HEK293 (cell line): ENCODE results near the gene NID1.

Experiments
- CTCF ChIA-PET: fragments of 350-600 bp; formaldehyde crosslinking; extraction: SDS; loops from one replicate; lab custom pipeline; 2021; ENCODE audit warnings: antibody characterized with exemption; lab: Yijun Ruan, JAX
- POLR2A ChIA-PET: fragments of 300-600 bp; formaldehyde crosslinking; extraction: SDS; loops from one replicate; lab custom pipeline; 2020; ENCODE audit warnings: antibody characterized with exemption, inconsistent platforms; lab: Yijun Ruan, JAX
- H3K27ac ChIP-seq: fragments of 200-500 bp; sonication (Bioruptor generic); 2 replicates; pipeline ENCODE4 v1.5.1; 2014; ENCODE audit warnings: low read depth, low read length, control low read depth, inconsistent platforms; ENCODE audit errors: extremely low read depth
- H3K36me3 ChIP-seq, 2 experiments: fragments of 200-500 bp in 1 of 2; sonication (Bioruptor generic) in 1 of 2; 1 replicate in 1 of 2; 2 replicates in 1 of 2; pipeline ENCODE4 v1.5.1; 2014 to 2017; ENCODE audit warnings: inconsistent platforms in 2 of 2, low read length in 2 of 2; ENCODE audit not compliant: control insufficient read depth in 2 of 2, insufficient read depth in 1 of 2
- H3K4me1 ChIP-seq: fragments of 200-500 bp; sonication (Bioruptor generic); 2 replicates; pipeline ENCODE4 v1.5.1; 2014; ENCODE audit warnings: mild to moderate bottlenecking, low read length, inconsistent platforms; ENCODE audit not compliant: control insufficient read depth, insufficient read depth
- H3K4me3 ChIP-seq: 2 replicates; pipeline ENCODE4 v1.5.1; 2011; ENCODE audit warnings: low read depth, mild to moderate bottlenecking, control low read depth, low read length, moderate library complexity
- H3K9me3 ChIP-seq: fragments of 200-500 bp; sonication (Bioruptor generic); 2 replicates; pipeline ENCODE4 v1.5.1; 2014; ENCODE audit warnings: low read depth, low read length, inconsistent platforms; ENCODE audit not compliant: control insufficient read depth, insufficient read depth
- CTCF ChIP-seq: fragments of 450-650 bp; formaldehyde crosslinking; IDR thresholded peaks from 2 replicates; pipeline ENCODE4 v1.5.1; 2016; ENCODE audit warnings: missing biosample characterization, missing genetic modification characterization
- HOXD13 ChIP-seq: sonication (generic); formaldehyde crosslinking; IDR thresholded peaks from 2 replicates; pipeline ENCODE4 v1.8.0; 2022; ENCODE audit warnings: missing genetic modification reagents, borderline replicate concordance
- INSM2 ChIP-seq: fragments of 450-650 bp; formaldehyde crosslinking; IDR thresholded peaks from 2 replicates; pipeline ENCODE4 v1.5.1; 2016; ENCODE audit warnings: missing biosample characterization, missing genetic modification characterization
- KLF9 ChIP-seq: fragments of 450-650 bp; formaldehyde crosslinking; IDR thresholded peaks from 2 replicates; pipeline ENCODE4 v1.5.1; 2016; ENCODE audit warnings: missing biosample characterization, missing genetic modification characterization, low read depth
- MYNN ChIP-seq: fragments of 450-650 bp; formaldehyde crosslinking; IDR thresholded peaks from 2 replicates; pipeline ENCODE4 v1.5.1; 2016; ENCODE audit warnings: missing biosample characterization, missing genetic modification characterization, borderline replicate concordance
- PRDM10 ChIP-seq: fragments of 450-650 bp; formaldehyde crosslinking; IDR thresholded peaks from 2 replicates; pipeline ENCODE4 v1.5.1; 2016; ENCODE audit warnings: missing biosample characterization, missing genetic modification characterization
- REPIN1 ChIP-seq: fragments of 450-650 bp; formaldehyde crosslinking; IDR thresholded peaks from 2 replicates; pipeline ENCODE4 v1.5.1; 2017; ENCODE audit warnings: missing biosample characterization, missing genetic modification characterization, low read depth
- SETDB1 ChIP-seq: IDR thresholded peaks from one replicate; pipeline ENCODE4 v1.6.1; 2017; ENCODE audit warnings: mild to moderate bottlenecking, low read length, moderate library complexity, mixed read lengths; ENCODE audit not compliant: insufficient read length
- SP7 ChIP-seq: fragments of 450-650 bp; formaldehyde crosslinking; IDR thresholded peaks from 2 replicates; pipeline ENCODE4 v1.5.1; 2016; ENCODE audit warnings: missing biosample characterization, missing genetic modification characterization
- YY1 ChIP-seq: fragments of 450-650 bp; formaldehyde crosslinking; IDR thresholded peaks from 2 replicates; pipeline ENCODE4 v1.5.1; 2018; ENCODE audit warnings: missing biosample characterization, missing genetic modification characterization
- ZBTB11 ChIP-seq: fragments of 450-650 bp; formaldehyde crosslinking; conservative IDR thresholded peaks from 2 replicates; pipeline ENCODE4 v1.5.1; 2016; ENCODE audit warnings: low read depth, missing biosample characterization, missing genetic modification characterization
- ZBTB20 ChIP-seq: fragments of 450-650 bp; formaldehyde crosslinking; IDR thresholded peaks from 2 replicates; pipeline ENCODE4 v1.5.1; 2016; ENCODE audit warnings: missing biosample characterization, missing genetic modification characterization
- ZNF132 ChIP-seq: fragments of 450-650 bp; formaldehyde crosslinking; IDR thresholded peaks from 2 replicates; pipeline ENCODE4 v1.5.1; 2017; ENCODE audit warnings: missing biosample characterization, missing genetic modification characterization, borderline replicate concordance
- ZNF16 ChIP-seq: fragments of 450-650 bp; formaldehyde crosslinking; IDR thresholded peaks from 2 replicates; pipeline ENCODE4 v1.5.1; 2016; ENCODE audit warnings: low read depth, missing biosample characterization, missing genetic modification characterization
- ZNF221 ChIP-seq: fragments of 450-650 bp; formaldehyde crosslinking; IDR thresholded peaks from 2 replicates; pipeline ENCODE4 v1.5.1; 2017; ENCODE audit warnings: missing biosample characterization, missing genetic modification characterization, borderline replicate concordance
- ZNF302 ChIP-seq: fragments of 450-650 bp; formaldehyde crosslinking; IDR thresholded peaks from 2 replicates; pipeline ENCODE4 v1.5.1; 2016; ENCODE audit warnings: missing biosample characterization, missing genetic modification characterization, low read depth
- ZNF324 ChIP-seq: fragments of 450-650 bp; formaldehyde crosslinking; IDR thresholded peaks from 2 replicates; pipeline ENCODE4 v1.5.1; 2016; ENCODE audit warnings: missing biosample characterization, missing genetic modification characterization
- ZNF335 ChIP-seq: fragments of 450-650 bp; formaldehyde crosslinking; conservative IDR thresholded peaks from 2 replicates; pipeline ENCODE4 v1.5.1; 2016; ENCODE audit warnings: missing biosample characterization, missing genetic modification characterization
- ZNF341 ChIP-seq: fragments of 450-650 bp; formaldehyde crosslinking; IDR thresholded peaks from 2 replicates; pipeline ENCODE4; 2016; ENCODE audit warnings: low read depth, missing biosample characterization, missing genetic modification characterization
- ZNF433 ChIP-seq: fragments of 450-650 bp; formaldehyde crosslinking; IDR thresholded peaks from 2 replicates; pipeline ENCODE4 v1.5.1; 2016; ENCODE audit warnings: missing biosample characterization, missing genetic modification characterization, low read depth
- ZNF529 ChIP-seq: fragments of 450-650 bp; formaldehyde crosslinking; IDR thresholded peaks from 2 replicates; pipeline ENCODE4 v1.5.1; 2017; ENCODE audit warnings: missing genetic modification characterization, missing biosample characterization; ENCODE audit not compliant: insufficient replicate concordance
- ZNF544 ChIP-seq: fragments of 450-650 bp; formaldehyde crosslinking; IDR thresholded peaks from 2 replicates; pipeline ENCODE4 v1.5.0; 2017; ENCODE audit warnings: missing biosample characterization, missing genetic modification characterization
- ZNF610 ChIP-seq: fragments of 450-650 bp; formaldehyde crosslinking; IDR thresholded peaks from 2 replicates; pipeline ENCODE4 v1.5.1; 2016; ENCODE audit warnings: missing biosample characterization, missing genetic modification characterization, borderline replicate concordance
- ZNF623 ChIP-seq: fragments of 450-650 bp; formaldehyde crosslinking; IDR thresholded peaks from 2 replicates; pipeline ENCODE4 v1.5.1; 2016; ENCODE audit warnings: missing biosample characterization, missing genetic modification characterization
- ZNF624 ChIP-seq: fragments of 450-650 bp; formaldehyde crosslinking; IDR thresholded peaks from 2 replicates; pipeline ENCODE4 v1.5.1; 2017; ENCODE audit warnings: missing biosample characterization, missing genetic modification characterization
- ZNF837 ChIP-seq: fragments of 450-650 bp; formaldehyde crosslinking; IDR thresholded peaks from 2 replicates; pipeline ENCODE4 v1.5.1; 2016; ENCODE audit warnings: missing biosample characterization, missing genetic modification characterization

The NID1 gene

GRCh38 chr1:236103646-236104218 lies 38.8 kb upstream of the NID1 start (continued):
- TF ChIP-seq CTCF (tag by site-specific recombination): peak; percentile 94
- no peak for TF ChIP-seq ZNF433 (tag by site-specific recombination)
- TF ChIP-seq ZNF624: no peak
- TF ChIP-seq ZNF837 (tag by site-specific recombination): no peak
- TF ChIP-seq ZNF544: no peak
- TF ChIP-seq ZNF610 (tag by site-specific recombination): peak; percentile 67; the same call in 1 of the 2 replicates
- TF ChIP-seq ZNF335: peak; percentile 10; the same call in 1 of the 2 replicates
- TF ChIP-seq ZNF302 (tag by site-specific recombination): no peak
- TF ChIP-seq KLF9 (tag by site-specific recombination): no peak
- no peak for TF ChIP-seq ZNF341 (tag by site-specific recombination)
- TF ChIP-seq MYNN (tag by site-specific recombination): no peak
- TF ChIP-seq ZNF324: no peak
- 0 out of 2 replicates have a peak, but pooled peaks have one; percentile 3 for TF ChIP-seq ZBTB11 (tag by site-specific recombination)
- TF ChIP-seq SP7 (tag by site-specific recombination): 0 out of 2 replicates have a peak, but pooled peaks have one; percentile 35
- TF ChIP-seq ZNF529 (tag by site-specific recombination): no peak
- no peak for TF ChIP-seq INSM2
- no peak for TF ChIP-seq ZBTB20 (tag by site-specific recombination)
- no peak for TF ChIP-seq HOXD13 (CRISPR knock-in tag)
- no peak for TF ChIP-seq REPIN1 (tag by site-specific recombination)
- TF ChIP-seq ZNF623 (tag by site-specific recombination): no peak
- TF ChIP-seq ZNF132 (tag by site-specific recombination): no peak
- TF ChIP-seq ZNF221 (tag by site-specific recombination): no peak

GRCh38 chr1:236103059-236103458 lies 38.2 kb upstream of the NID1 start:
- H3K4me3 ChIP-seq: no peak overlapping the region
- no peaks in the 10 kb centered on the region for H3K9me3 ChIP-seq
- ChIA-PET POLR2A (no interaction called here), CTCF (interaction anchor here (0.6 to 1.3 kb wide), 5 partner anchors 9 to 429 kb away, joined by 3 to 6 read pairs (median 4); no protein-coding TSS in a partner anchor)
- H3K4me1 ChIP-seq: no peaks in the 10 kb centered on the region
- H3K27ac ChIP-seq: no peak overlapping the region
- H3K36me3 ChIP-seq: no peaks in the 10 kb centered on the region
- TF ChIP-seq SETDB1: no peak
- no peak for TF ChIP-seq ZNF16 (tag by site-specific recombination)
- TF ChIP-seq PRDM10: no peak
- no peak for TF ChIP-seq INSM2
- TF ChIP-seq YY1 (tag by site-specific recombination): no peak
